HG03378 (cell line): ENCODE results near the gene DHH.
"Not testable (repeated sequence)": the region's sequence is repeated elsewhere in the genome, so short reads cannot be mapped to it uniquely, and the experiment has no call there.

Experiments
- ATAC-seq: cut with Tn5 transposase; IDR thresholded peaks from one replicate; pipeline ENCODE4 v1.9.1; 2021; ENCODE audit warnings: mild to moderate bottlenecking, moderate library complexity; ENCODE audit not compliant: unreplicated experiment

The DHH gene

GRCh38 chr12:49079793-49080192 lies 14.8 kb downstream of the DHH start:
- ATAC-seq = no peak

- no peak for ATAC-seq
These were observed 23.6 kb downstream of the DHH start for GRCh38 chr12:49070971-49071370.

GRCh38 chr12:49069507-49070346 lies 24.9 kb downstream of the DHH start, which contains the start of gene RHEBL1:
RHEBL1 (minus strand) TSS chr12:49069979; CDS start chr12:49069785, 194 bp downstream.
- ATAC-seq = peak; percentile 94

- no peak for ATAC-seq
These were observed 25.6 kb downstream of the DHH start for GRCh38 chr12:49068879-49069506.

- ATAC-seq = no peak
These were observed 28.5 kb downstream of the DHH start for GRCh38 chr12:49066120-49066519.

- no peak for ATAC-seq
These were observed 29.8 kb downstream of the DHH start for GRCh38 chr12:49064767-49065152.

- ATAC-seq = not testable (repeated sequence)
These were observed 32.7 kb downstream of the DHH start for GRCh38 chr12:49061916-49062315.

GRCh38 chr12:49061157-49061650 lies 33.4 kb downstream of the DHH start:
- ATAC-seq = no peak

- ATAC-seq = no peak
These were observed 34.1 kb downstream of the DHH start, which contains the start of gene KMT2D for GRCh38 chr12:49060237-49061156. KMT2D (minus strand) TSS chr12:49060794; CDS start chr12:49055324, 5,470 bp downstream.

- no peak for ATAC-seq
These were observed 35.1 kb downstream of the DHH start for GRCh38 chr12:49059299-49060171.

- ATAC-seq = no peak
These were observed 35.6 kb downstream of the DHH start for GRCh38 chr12:49059045-49059298.

GRCh38 chr12:49058366-49059044 lies 36.1 kb downstream of the DHH start:
- no peak for ATAC-seq

GRCh38 chr12:49057888-49058287 lies 36.7 kb downstream of the DHH start:
- no peak for ATAC-seq

GRCh38 chr12:49055978-49056754 lies 38.4 kb downstream of the DHH start:
- ATAC-seq = peak; percentile 77

GRCh38 chr12:49055092-49055491 lies 39.5 kb downstream of the DHH start:
- no peak for ATAC-seq

GRCh38 chr12:49054524-49054923 lies 40.1 kb downstream of the DHH start:
- ATAC-seq = no peak

GRCh38 chr12:49054096-49054495 lies 40.5 kb downstream of the DHH start:
- ATAC-seq = no peak

GRCh38 chr12:49052451-49053208 lies 42.0 kb downstream of the DHH start:
- no peak for ATAC-seq
